Thyroid gland (tissue), 4 donors: ENCODE data around the gene UPP1. TPM values are rescaled to one million over a fixed set of nuclear protein-coding genes. Genes with fewer than 3 reads are reported as not detected.
"Not testable (repeated sequence)": the region's sequence is repeated elsewhere in the genome, so short reads cannot be mapped to it uniquely, and the experiment has no call there.

Experiments
- DNase-seq, 2 donors: peaks; one replicate each; pipeline ENCODE4 v3.0.0-alpha.2; 2019
- H3K27ac ChIP-seq, 3 donors: fragments of 200-600 bp; sonication (generic); 1 replicate in 2 of 3; 2 replicates in 1 of 3; pipeline ENCODE4 v1.5.1; 2016 to 2019; ENCODE audit warnings: mild to moderate bottlenecking in 1 of 3, moderate library complexity in 1 of 3
- H3K27me3 ChIP-seq: fragments of 200-600 bp; sonication (generic); one replicate; pipeline ENCODE4 v1.5.1; 2019
- H3K36me3 ChIP-seq, 2 donors: fragments of 200-600 bp; sonication (generic); one replicate each; pipeline ENCODE4 v1.5.1; 2016 to 2019
- H3K4me1 ChIP-seq, 2 donors: fragments of 200-600 bp; sonication (generic); one replicate each; pipeline ENCODE4 v1.5.1; 2017 to 2019
- H3K4me3 ChIP-seq, 3 donors: fragments of 200-600 bp; sonication (generic); replicated peaks in 1 of 3; 1 replicate in 2 of 3; 2 replicates in 1 of 3; pipeline ENCODE4 v1.5.1; 2016; ENCODE audit warnings: mild to moderate bottlenecking in 1 of 3
- H3K9me3 ChIP-seq: fragments of 200-600 bp; sonication (generic); one replicate; pipeline ENCODE4 v1.5.1; 2017
- CTCF ChIP-seq, 6 experiments: fragments of 200-600 bp in 3 of 6; fragments of 450-650 bp in 3 of 6; sonication (generic) in 3 of 6; IDR thresholded peaks; one replicate each; pipeline ENCODE4 v1.5.1; 2016 to 2019; ENCODE audit warnings: antibody characterized with exemption in 6 of 6, mild to moderate bottlenecking in 2 of 6, inconsistent platforms in 1 of 6, moderate library complexity in 1 of 6
- POLR2A ChIP-seq, 2 donors: fragments of 450-650 bp; IDR thresholded peaks; one replicate each; pipeline ENCODE4 v1.6.1; 2017; ENCODE audit warnings: antibody characterized with exemption in 2 of 2, mild to moderate bottlenecking in 2 of 2, moderate library complexity in 1 of 2
- WGBS, 2 donors: methylation state at CpG; one replicate each; pipeline ENCODE4 v1.1.5; 2017; 5-methylcytosine and 5-hydroxymethylcytosine counted together
- intact Hi-C: fragments of 100-400 bp; cut with DNase I; formaldehyde crosslinking; loops from one replicate; pipeline ENCODE4 v1.15.1; 2023
- total RNA-seq, 4 donors: library from RNA; depleted of rRNA; stranded (reverse); fragments of >200 nt; gene quantifications; one replicate each; pipeline ENCODE4 v1.2.3, GENCODE V29; 2016

The UPP1 gene
- total RNA-seq, 4 donors from 2014 or later, result 11.3 to 16.9 (median 15.0) TPM

GRCh38 chr7:48139459-48139858 lies 50.4 kb downstream of the UPP1 start:
- Histone ChIP-seq H3K36me3 (no peaks in the 10 kb centered on the region), H3K9me3 (no peaks in the 10 kb centered on the region), H3K27ac (no peak overlapping the region), H3K4me3 (no peak overlapping the region), H3K4me1 (no peaks in the 10 kb centered on the region), H3K27me3 (no peaks in the 10 kb centered on the region)
- WGBS, 2 donors, result 59 to 72% methylated on average over 3 of the region's 3 CpGs
- DNase-seq, result no peak
- intact Hi-C loops, result no loop called here
- TF ChIP-seq CTCF (IDR thresholded peaks at IDR 0.05), result peak in 2 of 6 experiments; percentile 14 to 19
- no peak for TF ChIP-seq POLR2A (IDR thresholded peaks at IDR 0.05)

GRCh38 chr7:48140001-48140681 lies 51.1 kb downstream of the UPP1 start:
- Histone ChIP-seq H3K9me3 (no peaks in the 10 kb centered on the region), H3K36me3 (no peaks in the 10 kb centered on the region), H3K27ac (no peak overlapping the region), H3K27me3 (no peaks in the 10 kb centered on the region), H3K4me1 (no peaks in the 10 kb centered on the region), H3K4me3 (no peak overlapping the region)
- intact Hi-C loops, result no loop called here
- TF ChIP-seq POLR2A (IDR thresholded peaks at IDR 0.05) (no peak), CTCF (IDR thresholded peaks at IDR 0.05) (no peak)
- 74 to 92% methylated on average over 7 of the region's 7 CpGs for WGBS, 2 donors
- DNase-seq, result no peak

- Histone ChIP-seq H3K27ac (no peak overlapping the region), H3K4me1 (no peaks in the 10 kb centered on the region), H3K4me3 (no peak overlapping the region), H3K9me3 (no peaks in the 10 kb centered on the region), H3K27me3 (no peaks in the 10 kb centered on the region), H3K36me3 (no peaks in the 10 kb centered on the region)
- 80 to 100% methylated on average over 1 of the region's 1 CpG for WGBS, 2 donors
- DNase-seq, result no peak
- intact Hi-C loops, result no loop called here
- no peak for TF ChIP-seq POLR2A (IDR thresholded peaks at IDR 0.05)
- TF ChIP-seq CTCF (IDR thresholded peaks at IDR 0.05), result no peak
These were observed 52.5 kb downstream of the UPP1 start for GRCh38 chr7:48141521-48141920.

GRCh38 chr7:48144291-48144768 lies 55.3 kb downstream of the UPP1 start:
- H3K36me3 ChIP-seq, result no peaks in the 10 kb centered on the region
- TF ChIP-seq CTCF (IDR thresholded peaks at IDR 0.05) (no peak), POLR2A (IDR thresholded peaks at IDR 0.05) (no peak)
- H3K27me3 ChIP-seq, result no peaks in the 10 kb centered on the region
- intact Hi-C loops, result no loop called here
- H3K27ac ChIP-seq, result no peak overlapping the region
- H3K9me3 ChIP-seq, result no peaks in the 10 kb centered on the region
- no peak overlapping the region for H3K4me3 ChIP-seq
- no peak for DNase-seq
- no peaks in the 10 kb centered on the region for H3K4me1 ChIP-seq
- 61 to 69% methylated on average over 4 of the region's 4 CpGs for WGBS, 2 donors

- Histone ChIP-seq H3K36me3 (no peaks in the 10 kb centered on the region), H3K4me1 (no peaks in the 10 kb centered on the region), H3K27ac (no peak overlapping the region), H3K9me3 (no peaks in the 10 kb centered on the region), H3K27me3 (no peaks in the 10 kb centered on the region), H3K4me3 (no peak overlapping the region)
- 86 to 94% methylated on average over 4 of the region's 4 CpGs for WGBS, 2 donors
- intact Hi-C loops, result no loop called here
- TF ChIP-seq POLR2A (IDR thresholded peaks at IDR 0.05), result no peak
- TF ChIP-seq CTCF (IDR thresholded peaks at IDR 0.05), result no peak
- no peak for DNase-seq
These were observed 58.1 kb downstream of the UPP1 start for GRCh38 chr7:48147078-48147591.

- 64 to 80% methylated on average over 7 of the region's 7 CpGs for WGBS, 2 donors
- intact Hi-C loops, result not testable (repeated sequence)
These were observed 58.6 kb downstream of the UPP1 start for GRCh38 chr7:48147690-48148089.

More at GRCh38 chr7:48147690-48148089, 58.6 kb downstream of the UPP1 start:
- not testable (repeated sequence) for H3K4me1 ChIP-seq, H3K27me3 ChIP-seq, DNase-seq, H3K9me3 ChIP-seq, H3K4me3 ChIP-seq, H3K36me3 ChIP-seq, H3K27ac ChIP-seq
